ENCODE results near the gene GALC. TPM values are rescaled to one million over a fixed set of nuclear protein-coding genes. Genes with fewer than 3 reads are reported as not detected.

GALC gene
- total and polyA plus RNA-seq, 9 of the 15 experiments (the other 6 are each of a cell fraction or from before 2014, with no cell fraction given): 1.6 to 15.0 (median 7.3) TPM

DNA sequence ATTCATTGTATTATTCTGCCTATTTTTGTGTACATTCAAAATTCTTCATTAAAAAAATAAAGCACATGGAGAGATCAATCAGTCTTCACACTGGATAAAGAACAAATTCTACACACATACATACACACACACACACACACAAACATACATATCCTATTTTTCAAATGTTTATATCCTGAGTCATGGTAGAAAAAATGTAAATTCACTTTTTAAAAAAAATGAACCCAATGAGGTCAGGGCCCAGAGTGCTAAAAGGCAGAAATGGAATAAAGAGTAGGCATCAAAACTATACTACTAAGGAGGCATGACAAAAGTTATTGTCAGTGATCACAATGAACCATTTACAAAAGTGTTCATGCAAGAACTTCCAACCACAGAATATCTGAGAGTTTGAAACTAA is 17.3 kb downstream of the GALC start:
- Histone ChIP-seq H3K9me3 (replicated peaks; ENCODE audit: control insufficient read depth, insufficient read depth, low read depth, low read length) (no peaks in the 10 kb centered on the region), H3K4me2 (ENCODE audit: insufficient read depth, low read length) (no peak overlapping the region), H2AFZ (ENCODE audit: low read depth, low read length) (no peak overlapping the region), H3K36me3 (ENCODE audit: control insufficient read depth, insufficient read depth, low read length) (no peaks in the 10 kb centered on the region), H3K9me1 (ENCODE audit: control insufficient read depth, insufficient read depth, low read length) (no peaks in the 10 kb centered on the region), H3K79me2 (ENCODE audit: control insufficient read depth, insufficient read depth, low read length) (no peaks in the 10 kb centered on the region), H3K27me3 (ENCODE audit: control insufficient read depth in 2 of 2, insufficient read depth in 2 of 2, low read length in 2 of 2) (no peaks in the 10 kb centered on the region), H3K9ac (ENCODE audit: insufficient read depth in 1 of 2, low read depth in 2 of 2, low read length in 2 of 2) (no peak overlapping the region), H3K4me1 (replicated peaks in 1 of 2; ENCODE audit: control insufficient read depth in 2 of 2, insufficient read depth in 2 of 2, low read length in 2 of 2) (no peaks in the 10 kb centered on the region; a peak in 1 of 5 replicates), H4K20me1 (replicated peaks; ENCODE audit: control insufficient read depth, insufficient read depth, low read length) (no peaks in the 10 kb centered on the region), H3K4me3 (no peak overlapping the region), H3K27ac (ENCODE audit: extremely low read depth, low read depth, low read length) (no peak overlapping the region)
- ChIA-PET POLR2A (no interaction called here), CTCF (ENCODE audit: low intra/inter-chr PET ratio) (no interaction called here)
- BruUV-seq (replicated peaks): no TSS peak
- intact Hi-C loops (cut with micrococcal nuclease) (no loop called here), in situ Hi-C loops (cut with MboI) (loop anchor here (25.0 kb wide), 1 partner anchor 587 kb away; the partner anchor contains the start of genes PTPN21 and ZC3H14)
- FAIRE-seq (no peak), ATAC-seq (no peak), DNase-seq (ENCODE audit: extremely low read depth in 1 of 4, low spot score in 3 of 4) (no peak)
- TF ChIP-seq, protein P1, sequence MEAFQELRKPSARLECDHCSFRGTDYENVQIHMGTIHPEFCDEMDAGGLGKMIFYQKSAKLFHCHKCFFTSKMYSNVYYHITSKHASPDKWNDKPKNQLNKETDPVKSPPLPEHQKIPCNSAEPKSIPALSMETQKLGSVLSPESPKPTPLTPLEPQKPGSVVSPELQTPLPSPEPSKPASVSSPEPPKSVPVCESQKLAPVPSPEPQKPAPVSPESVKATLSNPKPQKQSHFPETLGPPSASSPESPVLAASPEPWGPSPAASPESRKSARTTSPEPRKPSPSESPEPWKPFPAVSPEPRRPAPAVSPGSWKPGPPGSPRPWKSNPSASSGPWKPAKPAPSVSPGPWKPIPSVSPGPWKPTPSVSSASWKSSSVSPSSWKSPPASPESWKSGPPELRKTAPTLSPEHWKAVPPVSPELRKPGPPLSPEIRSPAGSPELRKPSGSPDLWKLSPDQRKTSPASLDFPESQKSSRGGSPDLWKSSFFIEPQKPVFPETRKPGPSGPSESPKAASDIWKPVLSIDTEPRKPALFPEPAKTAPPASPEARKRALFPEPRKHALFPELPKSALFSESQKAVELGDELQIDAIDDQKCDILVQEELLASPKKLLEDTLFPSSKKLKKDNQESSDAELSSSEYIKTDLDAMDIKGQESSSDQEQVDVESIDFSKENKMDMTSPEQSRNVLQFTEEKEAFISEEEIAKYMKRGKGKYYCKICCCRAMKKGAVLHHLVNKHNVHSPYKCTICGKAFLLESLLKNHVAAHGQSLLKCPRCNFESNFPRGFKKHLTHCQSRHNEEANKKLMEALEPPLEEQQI (IDR thresholded peaks at IDR 0.05): no peak
- TF ChIP-seq, protein P2, sequence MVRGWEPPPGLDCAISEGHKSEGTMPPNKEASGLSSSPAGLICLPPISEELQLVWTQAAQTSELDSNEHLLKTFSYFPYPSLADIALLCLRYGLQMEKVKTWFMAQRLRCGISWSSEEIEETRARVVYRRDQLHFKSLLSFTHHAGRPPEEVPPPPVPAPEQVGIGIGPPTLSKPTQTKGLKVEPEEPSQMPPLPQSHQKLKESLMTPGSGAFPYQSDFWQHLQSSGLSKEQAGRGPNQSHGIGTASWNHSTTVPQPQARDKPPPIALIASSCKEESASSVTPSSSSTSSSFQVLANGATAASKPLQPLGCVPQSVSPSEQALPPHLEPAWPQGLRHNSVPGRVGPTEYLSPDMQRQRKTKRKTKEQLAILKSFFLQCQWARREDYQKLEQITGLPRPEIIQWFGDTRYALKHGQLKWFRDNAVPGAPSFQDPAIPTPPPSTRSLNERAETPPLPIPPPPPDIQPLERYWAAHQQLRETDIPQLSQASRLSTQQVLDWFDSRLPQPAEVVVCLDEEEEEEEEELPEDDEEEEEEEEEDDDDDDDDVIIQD (CRISPR knock-in tag; IDR thresholded peaks at IDR 0.05): no peak
- no peak for TF ChIP-seq MYBL2 (IDR thresholded peaks at IDR 0.05; ENCODE audit: low read depth)
- no peak for TF ChIP-seq MYBL2 (CRISPR knock-in tag; IDR thresholded peaks at IDR 0.05; ENCODE audit: borderline replicate concordance)
- TF ChIP-seq HNRNPLL (IDR thresholded peaks at IDR 0.05; ENCODE audit: low read depth, low read length, poor library complexity, severe bottlenecking): no peak
- no peak for TF ChIP-seq RNF2 (IDR thresholded peaks at IDR 0.05)
- TF ChIP-seq NBN (IDR thresholded peaks at IDR 0.05; ENCODE audit: low read depth): no peak
- TF ChIP-seq, protein P3, sequence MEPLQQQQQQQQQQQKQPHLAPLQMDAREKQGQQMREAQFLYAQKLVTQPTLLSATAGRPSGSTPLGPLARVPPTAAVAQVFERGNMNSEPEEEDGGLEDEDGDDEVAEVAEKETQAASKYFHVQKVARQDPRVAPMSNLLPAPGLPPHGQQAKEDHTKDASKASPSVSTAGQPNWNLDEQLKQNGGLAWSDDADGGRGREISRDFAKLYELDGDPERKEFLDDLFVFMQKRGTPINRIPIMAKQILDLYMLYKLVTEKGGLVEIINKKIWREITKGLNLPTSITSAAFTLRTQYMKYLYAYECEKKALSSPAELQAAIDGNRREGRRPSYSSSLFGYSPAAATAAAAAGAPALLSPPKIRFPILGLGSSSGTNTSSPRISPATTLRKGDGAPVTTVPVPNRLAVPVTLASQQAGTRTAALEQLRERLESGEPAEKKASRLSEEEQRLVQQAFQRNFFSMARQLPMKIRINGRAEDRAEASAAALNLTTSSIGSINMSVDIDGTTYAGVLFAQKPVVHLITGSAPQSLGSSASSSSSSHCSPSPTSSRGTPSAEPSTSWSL (CRISPR knock-in tag; IDR thresholded peaks at IDR 0.05; ENCODE audit: borderline replicate concordance): no peak
